NCI-H2196 (cell line): ENCODE data around the gene LELP1.
"Not testable (repeated sequence)": the region's sequence is repeated elsewhere in the genome, so short reads cannot be mapped to it uniquely, and the experiment has no call there.

Experiments used
- DNase-seq: peaks from one replicate; lab custom pipeline; 2025; ENCODE audit not compliant: unreplicated experiment; lab: John Stamatoyannopoulos, UW

LELP1 gene

DNA sequence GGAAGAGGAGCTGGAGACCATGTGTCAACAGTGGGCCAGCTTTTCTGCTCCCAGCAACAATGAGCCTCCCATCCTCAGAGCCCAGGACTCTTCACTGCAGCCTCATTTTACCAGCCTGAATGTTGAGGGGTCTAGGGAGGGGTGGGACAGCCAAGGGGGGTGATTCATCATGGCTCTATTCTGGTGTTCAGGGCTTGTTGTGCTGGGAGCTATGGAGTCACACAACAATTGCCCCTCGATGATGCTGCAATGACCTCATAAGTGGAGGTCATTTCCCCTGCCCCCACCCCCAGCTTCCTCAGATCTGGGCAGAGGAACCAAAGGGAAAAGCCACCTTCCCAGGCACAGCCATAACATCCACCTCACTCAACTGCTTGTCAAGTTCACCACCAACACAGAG, at the start of gene LELP1:
Gene LELP1, plus strand, starts transcription at position 301 of the 400 bp plus-strand sequence. CDS start 1,278 bp downstream, outside the sequence.
- DNase-seq = no peak

DNA sequence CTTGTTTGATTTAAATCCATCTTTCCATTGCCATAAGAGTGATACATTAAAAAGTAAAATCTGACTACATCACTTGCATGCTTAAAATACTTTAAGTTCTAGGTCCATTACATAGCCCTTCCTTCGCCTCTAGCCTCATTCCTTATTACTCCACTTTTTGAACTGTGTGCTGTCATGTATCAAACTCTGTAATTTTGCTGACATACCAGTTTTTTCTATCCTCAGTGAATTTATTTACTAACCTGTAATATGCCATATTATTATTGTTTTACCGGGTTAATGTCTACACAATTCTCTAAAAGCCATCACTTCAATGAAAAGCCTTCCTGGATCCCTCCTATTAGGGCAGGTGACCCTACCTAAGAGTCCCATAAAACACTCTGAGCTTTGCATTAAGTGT, 47.7 kb upstream of the LELP1 start:
- no peak for DNase-seq

DNA sequence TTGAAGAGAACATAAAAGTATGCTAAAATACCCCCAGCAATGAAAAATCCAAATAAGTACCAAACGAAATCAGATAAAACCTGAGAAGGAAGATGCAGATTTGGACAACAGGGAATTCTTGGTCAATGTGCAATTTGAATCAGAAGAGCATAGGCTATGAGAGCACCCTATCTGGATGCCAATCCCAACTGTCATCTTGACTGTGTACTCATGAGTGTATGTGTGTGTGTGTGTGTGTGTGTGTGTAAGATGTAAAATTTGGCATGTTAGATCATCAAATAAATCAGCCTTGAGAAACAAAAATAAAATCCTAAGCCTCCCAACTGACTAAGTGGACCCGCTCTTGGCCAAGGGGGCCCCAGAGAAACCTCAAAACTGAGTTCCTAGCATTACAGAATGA, 34.5 kb upstream of the LELP1 start:
- no peak for DNase-seq

DNA sequence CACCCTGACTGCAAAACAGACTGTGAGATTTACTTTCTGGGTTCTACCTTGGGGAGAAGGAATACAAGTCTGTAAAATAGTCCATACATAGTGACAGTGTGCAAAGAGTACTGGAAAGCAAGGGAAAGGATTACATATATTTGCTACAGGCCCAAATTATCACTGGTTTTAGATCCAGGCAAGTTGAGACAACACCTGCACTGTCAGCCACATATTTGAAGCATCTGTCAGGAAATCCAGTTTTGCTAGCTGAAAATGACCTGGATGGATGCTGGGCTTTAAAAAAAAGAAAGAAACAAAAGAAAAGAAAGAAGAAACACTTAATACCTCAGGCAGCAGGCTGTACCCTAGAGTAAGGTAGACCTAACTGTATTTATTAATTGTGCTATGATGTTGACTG, 28.6 kb upstream of the LELP1 start:
- DNase-seq = no peak

- DNase-seq = no peak
Observed at GRCh38 chr1:153178922-153179321, 24.3 kb upstream of the LELP1 start.

GRCh38 chr1:153180556-153180955, 22.7 kb upstream of the LELP1 start:
- no peak for DNase-seq

DNA sequence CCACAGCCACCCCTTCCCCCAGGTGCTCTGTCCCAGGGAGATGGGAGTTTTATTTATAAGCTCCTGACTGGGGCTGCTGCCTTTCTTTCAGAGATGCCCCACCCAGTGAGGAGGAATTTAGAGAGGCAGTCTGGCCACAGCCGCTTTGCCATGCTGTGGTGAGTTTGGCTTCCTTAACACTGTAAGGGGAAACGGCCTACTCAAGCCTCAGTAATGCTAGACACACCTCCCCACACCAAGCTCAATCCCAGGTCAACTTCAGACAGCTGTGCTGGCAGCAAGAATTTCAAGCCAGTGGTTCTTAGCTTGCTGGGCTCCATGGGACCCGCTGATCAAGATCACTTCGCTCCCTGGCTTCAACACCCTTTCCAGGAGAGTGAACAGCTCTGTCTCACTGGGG, 14.9 kb upstream of the LELP1 start:
- not testable (repeated sequence) for DNase-seq

DNA sequence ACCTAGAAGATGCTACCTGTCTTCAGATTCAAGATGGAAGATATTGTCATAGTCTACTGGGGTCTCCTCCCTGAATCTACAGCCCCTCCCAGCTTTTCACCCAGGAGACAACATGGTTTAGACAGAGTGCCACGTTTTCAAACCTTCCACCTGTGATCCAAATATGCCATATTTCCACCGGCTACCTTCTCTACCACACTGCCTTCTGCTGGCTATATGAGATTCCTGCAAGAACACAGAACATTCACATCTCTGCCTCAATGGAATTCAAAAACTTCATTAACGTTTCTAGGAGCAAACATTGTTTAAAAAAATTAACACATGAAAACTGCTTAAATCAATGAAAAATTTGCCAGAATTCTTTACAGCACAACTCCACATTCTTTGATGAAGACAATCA, 12.9 kb upstream of the LELP1 start:
- DNase-seq = peak; percentile 6

GRCh38 chr1:153192697-153193096, 10.5 kb upstream of the LELP1 start:
- DNase-seq = peak; percentile 21

DNA sequence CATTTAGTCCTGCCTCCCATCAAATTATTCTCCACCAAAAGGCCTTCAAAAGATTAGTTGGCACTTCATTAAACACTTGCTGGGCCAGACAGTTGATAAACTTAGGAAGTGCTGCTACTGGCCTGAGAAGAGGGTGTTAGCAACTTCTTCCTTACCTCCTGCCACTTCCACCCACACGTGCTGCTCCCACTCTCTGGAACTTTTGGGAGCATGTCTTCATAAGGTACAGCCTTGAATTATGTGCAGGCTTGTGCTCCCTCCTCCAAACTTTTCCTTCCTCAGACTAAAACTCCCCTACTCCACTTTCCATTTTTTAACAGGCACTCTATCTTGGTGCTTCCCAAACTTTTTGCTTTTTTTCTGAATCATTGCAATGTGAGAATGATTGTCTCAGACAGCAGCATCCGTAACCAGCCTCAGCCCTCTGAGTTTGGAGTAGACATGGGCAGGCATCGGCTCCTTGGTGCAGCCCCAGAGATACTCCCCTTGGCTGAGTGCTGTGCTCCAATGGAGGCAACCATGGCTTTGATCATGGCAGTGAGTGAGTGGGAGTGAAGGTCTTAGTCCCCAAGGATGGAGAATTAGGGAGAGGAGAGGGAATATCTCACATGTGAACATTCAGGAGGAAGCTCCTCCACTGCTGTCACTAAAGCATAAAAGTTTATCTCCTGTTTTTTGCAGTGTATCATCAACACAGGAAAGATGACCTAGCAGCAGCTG, 8.7 kb upstream of the LELP1 start:
- no peak for DNase-seq

- no peak for DNase-seq
Observed at GRCh38 chr1:153195216-153195615, 8.0 kb upstream of the LELP1 start.

DNA sequence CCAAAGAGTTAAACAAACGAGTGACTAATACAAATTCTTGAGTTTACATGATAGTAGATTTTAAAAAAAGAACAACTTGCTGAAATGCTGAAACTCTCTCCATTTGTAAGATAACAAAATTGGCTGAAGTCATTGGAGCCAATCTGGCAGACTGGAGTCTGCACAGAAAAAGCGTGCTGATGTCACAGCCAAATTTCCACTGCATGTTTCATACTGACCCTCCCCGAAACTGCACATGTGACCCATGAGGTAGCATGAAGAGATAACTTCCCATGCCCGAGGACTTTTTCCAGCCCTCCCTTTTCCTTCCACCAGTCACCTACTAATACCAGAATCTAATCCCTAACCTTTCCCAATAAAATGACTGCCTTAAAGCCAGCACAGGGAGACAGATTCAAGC, 1.2 kb upstream of the LELP1 start:
- DNase-seq = no peak

DNA sequence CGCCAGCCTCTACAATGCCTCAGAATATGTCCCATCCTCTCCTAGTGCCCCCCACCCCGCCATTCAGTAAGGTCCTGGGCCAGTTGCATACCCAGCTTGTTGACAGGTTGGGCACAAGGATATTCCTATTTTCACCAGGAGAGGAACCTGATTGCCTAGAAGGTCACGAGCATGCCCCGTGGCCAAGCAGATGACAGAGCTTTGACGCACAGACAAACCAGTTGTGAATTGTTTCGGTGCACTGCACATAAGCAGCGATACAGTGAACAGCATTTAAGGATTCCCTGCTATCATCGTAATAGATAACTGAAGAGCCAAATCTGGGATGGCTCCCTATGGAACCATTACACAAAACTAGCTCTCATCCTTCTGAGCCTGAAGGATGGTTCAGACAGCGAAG, 3.4 kb downstream of the LELP1 start:
- DNase-seq = no peak

DNA sequence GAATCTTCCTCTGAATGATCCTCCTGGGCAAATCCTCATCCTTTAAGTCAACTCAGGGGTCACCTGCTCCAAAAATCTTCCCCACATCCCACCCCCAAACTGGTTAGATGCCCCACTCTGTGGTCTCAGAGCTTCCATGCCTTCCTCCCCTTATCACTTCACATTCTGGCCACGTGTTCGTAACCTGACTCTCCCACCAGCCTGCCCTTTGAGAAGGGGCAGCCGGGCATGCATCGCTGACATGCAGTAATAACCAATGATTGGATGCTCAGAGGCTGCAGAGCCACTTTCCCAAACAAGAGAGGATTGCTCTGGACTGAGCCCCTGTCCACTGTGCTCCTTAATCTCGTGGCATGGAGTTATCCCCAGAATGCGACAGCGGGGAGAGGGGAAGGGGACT, 7.0 kb downstream of the LELP1 start:
- no peak for DNase-seq

- no peak for DNase-seq
Observed at GRCh38 chr1:153212201-153212600, 9.0 kb downstream of the LELP1 start.

DNA sequence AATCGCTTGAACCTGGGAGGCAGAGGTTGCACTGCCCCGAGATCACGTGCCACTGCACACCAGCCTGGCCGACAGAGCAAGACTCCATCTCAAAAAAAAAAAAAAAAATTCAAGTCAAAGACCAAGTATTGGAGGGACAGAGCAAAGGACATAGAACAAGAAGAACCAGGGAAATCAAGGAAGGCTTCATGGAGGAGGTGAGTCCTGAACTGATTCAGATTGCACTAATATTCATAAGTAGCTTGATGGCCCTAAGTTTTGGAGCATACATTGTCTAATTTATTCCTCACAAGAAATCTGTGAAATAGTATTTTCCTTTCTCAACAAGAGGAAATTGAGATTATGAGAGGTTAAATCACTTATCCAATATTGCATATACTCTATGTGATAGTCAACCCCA, 10.3 kb downstream of the LELP1 start:
- no peak for DNase-seq

DNA sequence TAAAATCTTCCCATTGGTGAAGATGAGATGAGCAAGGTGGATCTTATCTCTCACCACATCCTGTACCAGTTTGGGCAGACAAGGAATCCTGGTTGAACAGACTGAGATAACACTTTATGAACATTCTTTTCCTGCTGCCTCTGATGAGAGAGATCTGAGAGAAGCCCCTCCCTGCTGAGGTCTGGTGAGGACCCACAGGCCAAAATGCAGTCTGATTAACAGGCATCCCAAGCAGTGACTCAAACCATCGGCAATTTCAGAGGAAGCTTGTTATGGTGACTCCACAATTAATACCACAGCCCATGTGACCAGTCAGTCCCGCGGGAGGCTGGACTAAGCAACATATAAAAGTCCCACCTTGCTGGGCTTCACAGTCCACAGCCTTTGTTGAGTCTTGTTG, 14.0 kb downstream of the LELP1 start, which contains the start of gene PRR9:
Gene PRR9, plus strand, starts transcription at position 373 of the 400 bp plus-strand sequence. CDS start 561 bp downstream, outside the sequence.
- no peak for DNase-seq

- no peak for DNase-seq
Observed at GRCh38 chr1:153217744-153218416, 14.7 kb downstream of the LELP1 start.

DNA sequence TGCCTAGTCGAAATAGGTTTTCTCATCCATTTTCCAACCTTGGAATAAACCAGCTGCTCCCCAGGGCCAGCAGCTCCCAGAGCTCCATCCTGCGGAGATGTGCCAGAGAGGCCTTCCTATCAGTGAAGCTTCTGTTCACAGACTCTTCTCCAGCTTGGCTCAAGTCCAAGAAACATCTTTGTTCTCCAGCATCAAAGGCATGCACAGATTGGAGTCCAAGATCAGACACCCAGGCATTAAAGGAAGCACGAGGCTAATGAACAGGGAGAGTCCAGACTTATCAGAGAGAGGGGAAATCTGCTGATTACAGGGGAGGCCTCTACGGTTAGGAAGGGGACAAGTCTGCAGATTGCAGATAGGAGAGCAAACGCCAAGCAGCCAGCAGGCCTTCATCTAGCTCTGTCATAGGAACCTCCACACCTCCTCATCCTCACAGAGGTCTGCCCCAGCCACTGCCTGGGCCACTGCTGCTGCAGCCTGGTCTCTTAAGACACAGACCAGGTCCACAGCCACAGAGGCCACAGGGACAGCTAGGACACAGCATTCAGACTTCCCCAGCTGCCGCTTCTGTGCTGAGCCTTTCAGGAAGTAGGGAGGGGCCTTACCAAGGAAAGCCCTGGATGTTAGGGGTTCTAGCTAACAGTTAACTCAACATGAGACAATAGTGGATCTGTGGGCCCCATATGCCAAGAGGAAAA, 17.5 kb downstream of the LELP1 start:
- no peak for DNase-seq

GRCh38 chr1:153223040-153223891, 20.0 kb downstream of the LELP1 start:
- peak; percentile 66 for DNase-seq

- no peak for DNase-seq
Observed at GRCh38 chr1:153227810-153228209, 24.6 kb downstream of the LELP1 start.
